Astrocyte of the spinal cord (primary cell): ENCODE data around the gene DPP6.
"Not testable (repeated sequence)": the region's sequence is repeated elsewhere in the genome, so short reads cannot be mapped to it uniquely, and the experiment has no call there.

ENCODE experiments used
- DNase-seq: peaks from one replicate; pipeline ENCODE4 v3.0.0; 2011; ENCODE audit warnings: low read depth, low spot score
- H3K4me3 ChIP-seq: 2 replicates; pipeline ENCODE4 v1.5.1; 2011; ENCODE audit warnings: low read depth, mild to moderate bottlenecking, low read length, moderate library complexity
- CTCF ChIP-seq: IDR thresholded peaks from 2 replicates; pipeline ENCODE4 v1.5.1; 2012; ENCODE audit warnings: low read depth, mild to moderate bottlenecking, low read length, inconsistent platforms
- in situ Hi-C: cut with HindIII; loops from 2 replicates; pipeline ENCODE4 v1.10.0; 2017; ENCODE audit warnings: low sequenced_read_pairs

Gene DPP6

DNA sequence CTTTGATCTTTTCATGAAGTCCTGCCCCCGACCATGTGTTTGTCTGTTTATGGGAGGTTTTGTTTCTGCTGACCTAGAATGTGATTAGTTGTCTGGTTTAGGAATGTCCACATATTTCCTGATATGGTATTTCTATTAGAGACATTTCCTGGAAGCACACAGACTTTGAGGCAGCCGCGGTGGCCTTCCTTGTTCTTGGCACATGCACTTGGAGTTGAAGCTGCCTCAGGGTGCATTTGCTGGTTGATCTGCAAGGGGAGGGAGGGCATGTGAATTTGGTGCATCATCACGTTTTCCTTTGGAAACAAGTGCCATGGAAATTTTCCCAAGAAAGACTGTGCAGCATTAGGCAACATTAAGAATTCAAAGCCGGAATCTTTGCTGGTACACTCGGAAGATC is 622.0 kb downstream of the DPP6 start:
- no peak for TF ChIP-seq CTCF
- in situ Hi-C loops: no loop called here
- no peak for DNase-seq
- H3K4me3 ChIP-seq: no peak overlapping the region

GRCh38 chr7:154675560-154675959 is 623.4 kb downstream of the DPP6 start:
- H3K4me3 ChIP-seq: no peak overlapping the region
- no peak for DNase-seq
- in situ Hi-C loops: no loop called here
- no peak for TF ChIP-seq CTCF

DNA sequence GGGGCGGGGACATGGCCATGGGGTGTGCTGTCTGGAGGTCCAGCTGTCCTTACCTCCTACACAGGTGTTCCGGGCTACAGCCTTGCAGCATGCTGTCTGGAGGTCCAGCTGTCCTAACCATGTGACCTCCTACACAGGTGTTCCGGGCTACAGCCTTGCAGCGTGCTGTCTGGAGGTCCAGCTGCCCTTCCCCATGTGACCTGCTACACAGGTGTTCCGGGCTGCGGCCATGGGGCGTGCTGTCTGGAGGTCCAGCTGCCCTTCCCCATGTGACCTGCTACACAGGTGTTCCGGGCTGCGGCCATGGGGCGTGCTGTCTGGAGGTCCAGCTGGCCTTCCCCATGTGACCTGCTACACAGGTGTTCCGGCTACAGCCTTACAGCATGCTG is 623.8 kb downstream of the DPP6 start:
- DNase-seq, in situ Hi-C loops, H3K4me3 ChIP-seq: not testable (repeated sequence)

- no peak overlapping the region for H3K4me3 ChIP-seq
- in situ Hi-C loops: no loop called here
- no peak for DNase-seq
- no peak for TF ChIP-seq CTCF
Observed at GRCh38 chr7:154676422-154677073, 624.4 kb downstream of the DPP6 start.

- no peak for TF ChIP-seq CTCF
- no peak overlapping the region for H3K4me3 ChIP-seq
- in situ Hi-C loops: no loop called here
- DNase-seq: no peak
Observed at GRCh38 chr7:154677454-154677853, 625.3 kb downstream of the DPP6 start.

GRCh38 chr7:154678001-154678550 is 625.9 kb downstream of the DPP6 start:
- DNase-seq, in situ Hi-C loops, H3K4me3 ChIP-seq: not testable (repeated sequence)

DNA sequence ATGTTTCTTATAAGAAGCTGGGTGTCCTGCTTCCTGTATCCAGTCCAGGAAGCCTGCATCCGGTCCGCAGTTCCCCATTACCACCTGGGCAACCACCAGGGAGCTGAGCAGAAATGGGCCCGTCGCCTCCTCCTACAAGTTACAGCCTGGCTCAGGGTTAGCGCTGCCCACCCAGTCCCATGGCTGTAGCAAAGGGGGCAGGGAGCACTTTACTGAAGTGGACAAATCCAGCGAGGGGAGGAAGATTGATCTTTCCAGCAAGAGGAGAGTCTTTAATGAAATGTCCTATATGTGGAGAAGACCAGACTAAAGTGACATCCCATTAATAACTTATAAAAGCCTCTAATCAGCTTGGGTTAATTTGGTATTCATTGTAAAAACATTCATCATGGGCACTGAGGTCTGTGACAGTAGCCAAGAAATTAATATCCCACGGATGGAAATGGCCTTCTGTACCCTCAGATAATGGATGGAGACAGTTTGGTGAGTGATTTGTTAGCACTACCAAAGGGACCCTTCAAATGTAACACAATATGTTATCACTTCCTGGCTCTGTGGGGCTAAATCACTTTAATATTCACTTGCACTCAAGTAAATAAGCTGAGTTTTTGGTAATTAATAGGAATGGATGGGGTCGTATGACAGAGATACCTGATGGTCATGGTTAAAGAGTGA is 627.3 kb downstream of the DPP6 start:
- DNase-seq: no peak
- H3K4me3 ChIP-seq: no peak overlapping the region
- no peak for TF ChIP-seq CTCF
- in situ Hi-C loops: no loop called here
